OCI-LY7 (cell line): ENCODE data around the gene ASB10. TPM values are rescaled to one million over a fixed set of nuclear protein-coding genes. Genes with fewer than 3 reads are reported as not detected.

ENCODE experiments used
- BruUV-seq: library from RNA; stranded (reverse); fragments of 400-500 nt; replicated peaks from 2 replicates; lab custom pipeline; 2021; lab: Mats Ljungman, UMichigan
- CTCF ChIA-PET: fragments of 300-600 bp; sonication (Branson Sonifier 250); formaldehyde crosslinking; loops from one replicate; lab custom pipeline; 2022; ENCODE audit warnings: antibody characterized with exemption; ENCODE audit not compliant: unreplicated experiment; lab: Charles Lee
- POLR2A ChIA-PET: fragments of 300-600 bp; sonication (Branson Sonifier 250); formaldehyde crosslinking; loops from one replicate; lab custom pipeline; 2022; ENCODE audit warnings: antibody characterized with exemption; lab: Charles Lee
- DNase-seq: peaks from one replicate; pipeline ENCODE4 v3.0.0-alpha.2; 2015; ENCODE audit warnings: low spot score
- H2AFZ ChIP-seq: fragments of 200-600 bp; sonication (generic), shearing (Covaris generic); 2 replicates; pipeline ENCODE4 v1.6.1; 2014; ENCODE audit warnings: mild to moderate bottlenecking, antibody characterized with exemption, low read length, moderate library complexity
- H3K27ac ChIP-seq: fragments of 200-600 bp; sonication (generic); 2 replicates; pipeline ENCODE4 v1.5.1; 2014; ENCODE audit warnings: mixed run types, low read depth, mild to moderate bottlenecking, moderate library complexity, low read length, inconsistent platforms; ENCODE audit not compliant: poor library complexity, severe bottlenecking
- H3K36me3 ChIP-seq: fragments of 200-600 bp; sonication (generic); 2 replicates; pipeline ENCODE4 v1.6.1; 2014; ENCODE audit warnings: mild to moderate bottlenecking, antibody characterized with exemption, low read length, moderate library complexity, mixed read lengths; ENCODE audit not compliant: insufficient read depth
- H3K4me1 ChIP-seq: fragments of 200-600 bp; sonication (generic); 2 replicates; pipeline ENCODE4 v1.5.1; 2014; ENCODE audit warnings: mild to moderate bottlenecking, low read length; ENCODE audit not compliant: insufficient read depth, poor library complexity, severe bottlenecking
- H3K4me2 ChIP-seq: fragments of 200-600 bp; sonication (generic); 2 replicates; pipeline ENCODE4 v1.6.1; 2014; ENCODE audit warnings: mild to moderate bottlenecking, low read length
- H3K4me3 ChIP-seq: fragments of 200-600 bp; sonication (generic); 2 replicates; pipeline ENCODE4 v1.5.1; 2014; ENCODE audit warnings: mild to moderate bottlenecking, low read depth, low read length; ENCODE audit not compliant: poor library complexity, severe bottlenecking
- H3K79me2 ChIP-seq: fragments of 200-600 bp; sonication (generic); 2 replicates; pipeline ENCODE4 v1.6.1; 2016; ENCODE audit warnings: low read depth, mild to moderate bottlenecking, low read length, moderate library complexity, mixed read lengths; ENCODE audit not compliant: insufficient read depth
- H3K9me2 ChIP-seq: fragments of 200-600 bp; sonication (generic); 2 replicates; pipeline ENCODE4 v1.6.1; 2016; ENCODE audit warnings: mild to moderate bottlenecking, low read length, mixed read lengths; ENCODE audit not compliant: insufficient read depth
- H3K9me3 ChIP-seq: fragments of 200-600 bp; sonication (generic); 2 replicates; pipeline ENCODE4 v1.6.1; 2014; ENCODE audit warnings: mild to moderate bottlenecking, mixed run types, low read length, mixed read lengths
- H4K20me1 ChIP-seq: fragments of 200-600 bp; sonication (generic); 2 replicates; pipeline ENCODE4 v1.6.1; 2014; ENCODE audit warnings: mild to moderate bottlenecking, antibody characterized with exemption, low read length, moderate library complexity, mixed read lengths; ENCODE audit not compliant: insufficient read depth
- EZH2phosphoT487 ChIP-seq: fragments of 200-600 bp; sonication (generic); IDR thresholded peaks from 2 replicates; pipeline ENCODE4 v1.6.1; 2018; ENCODE audit warnings: low read depth, borderline replicate concordance, mild to moderate bottlenecking, mixed run types, antibody characterized with exemption, low read length, moderate library complexity, mixed read lengths
- intact Hi-C: fragments of 100-400 bp; cut with micrococcal nuclease; formaldehyde crosslinking; loops from one replicate; pipeline ENCODE4 v1.10.0; 2022; ENCODE audit not compliant: unreplicated experiment
- total RNA-seq, 2 experiments: library from RNA; depleted of rRNA in 1 of 2; stranded (reverse); fragments of >200 nt in 1 of 2; shearing (Covaris generic) in 1 of 2; gene quantifications; 2 replicates each; pipeline ENCODE4 v1.2.3, GENCODE V29; 2014 to 2022
- TF ChIP-seq, protein P1 (sequence below): fragments of 200-600 bp; sonication (generic); conservative IDR thresholded peaks from 2 replicates; pipeline ENCODE4 v1.5.1; 2014; ENCODE audit warnings: mild to moderate bottlenecking, antibody characterized with exemption, low read length, moderate library complexity, mixed read lengths

The ASB10 gene
- total RNA-seq, 2 experiments from 2014 or later, result not detected

DNA sequence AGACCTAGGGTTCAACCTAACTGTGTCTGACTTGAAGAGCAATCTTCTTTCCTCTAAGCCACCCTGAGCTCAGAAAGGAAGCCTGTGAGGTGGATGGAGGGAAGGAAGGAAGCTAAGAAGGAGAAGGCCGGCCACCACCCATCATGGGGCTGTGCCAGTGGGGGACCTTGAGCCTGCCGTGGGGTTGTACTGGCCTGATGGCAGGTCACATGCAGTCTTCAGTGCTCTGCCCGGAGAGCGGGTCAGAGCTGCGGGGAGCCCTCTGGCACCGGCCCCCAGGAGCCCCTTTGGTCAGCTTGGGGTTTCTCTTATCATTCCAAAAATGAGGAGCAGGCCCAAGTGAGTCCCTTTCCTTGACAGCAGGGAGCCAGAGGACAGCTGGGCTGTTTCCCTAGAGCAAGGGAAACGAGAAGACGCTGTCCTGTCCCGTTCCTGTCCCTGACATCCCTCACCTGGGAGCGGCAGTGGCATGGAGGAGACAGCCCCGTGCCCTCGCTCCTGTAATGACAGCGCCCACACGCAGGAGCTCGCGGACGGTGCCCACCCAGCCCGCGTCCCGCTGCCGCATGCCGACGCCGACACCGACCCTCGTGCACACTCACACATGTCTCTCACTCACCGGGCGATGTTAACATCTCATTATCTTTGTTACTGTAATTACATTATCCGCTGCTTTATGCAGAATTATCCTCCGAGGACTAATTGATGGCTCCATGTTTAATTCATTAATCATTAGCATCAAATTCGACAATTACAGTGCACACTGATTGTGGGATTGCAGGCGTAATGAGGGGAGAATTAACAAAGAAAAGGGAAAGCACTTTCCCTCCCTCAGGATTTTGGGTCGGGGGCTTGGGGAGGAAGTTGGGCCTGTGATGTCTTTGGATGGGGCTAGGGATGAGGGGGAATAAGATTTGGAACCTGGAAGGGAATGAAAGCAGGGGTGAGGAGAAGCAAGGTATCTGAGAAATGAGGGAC is 50.9 kb downstream of the ASB10 start:
- Histone ChIP-seq H3K4me1 (no peaks in the 10 kb centered on the region), H3K27ac (no peak overlapping the region), H3K36me3 (no peaks in the 10 kb centered on the region), H3K4me2 (no peak overlapping the region), H3K9me3 (no peaks in the 10 kb centered on the region), H3K9me2 (no peaks in the 10 kb centered on the region), H3K79me2 (no peaks in the 10 kb centered on the region), H2AFZ (no peak overlapping the region), H3K4me3 (no peak overlapping the region), H4K20me1 (no peaks in the 10 kb centered on the region)
- CTCF ChIA-PET, result no interaction called here
- no peak for DNase-seq
- TF ChIP-seq, protein P1, sequence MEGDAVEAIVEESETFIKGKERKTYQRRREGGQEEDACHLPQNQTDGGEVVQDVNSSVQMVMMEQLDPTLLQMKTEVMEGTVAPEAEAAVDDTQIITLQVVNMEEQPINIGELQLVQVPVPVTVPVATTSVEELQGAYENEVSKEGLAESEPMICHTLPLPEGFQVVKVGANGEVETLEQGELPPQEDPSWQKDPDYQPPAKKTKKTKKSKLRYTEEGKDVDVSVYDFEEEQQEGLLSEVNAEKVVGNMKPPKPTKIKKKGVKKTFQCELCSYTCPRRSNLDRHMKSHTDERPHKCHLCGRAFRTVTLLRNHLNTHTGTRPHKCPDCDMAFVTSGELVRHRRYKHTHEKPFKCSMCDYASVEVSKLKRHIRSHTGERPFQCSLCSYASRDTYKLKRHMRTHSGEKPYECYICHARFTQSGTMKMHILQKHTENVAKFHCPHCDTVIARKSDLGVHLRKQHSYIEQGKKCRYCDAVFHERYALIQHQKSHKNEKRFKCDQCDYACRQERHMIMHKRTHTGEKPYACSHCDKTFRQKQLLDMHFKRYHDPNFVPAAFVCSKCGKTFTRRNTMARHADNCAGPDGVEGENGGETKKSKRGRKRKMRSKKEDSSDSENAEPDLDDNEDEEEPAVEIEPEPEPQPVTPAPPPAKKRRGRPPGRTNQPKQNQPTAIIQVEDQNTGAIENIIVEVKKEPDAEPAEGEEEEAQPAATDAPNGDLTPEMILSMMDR, result no peak
- no peak for TF ChIP-seq EZH2phosphoT487
- intact Hi-C loops, result no loop called here
- POLR2A ChIA-PET, result interaction anchor here (0.5 kb wide), 1 partner anchor 41 kb away, joined by 3 read pairs; no protein-coding TSS in a partner anchor
- no TSS peak for BruUV-seq

DNA sequence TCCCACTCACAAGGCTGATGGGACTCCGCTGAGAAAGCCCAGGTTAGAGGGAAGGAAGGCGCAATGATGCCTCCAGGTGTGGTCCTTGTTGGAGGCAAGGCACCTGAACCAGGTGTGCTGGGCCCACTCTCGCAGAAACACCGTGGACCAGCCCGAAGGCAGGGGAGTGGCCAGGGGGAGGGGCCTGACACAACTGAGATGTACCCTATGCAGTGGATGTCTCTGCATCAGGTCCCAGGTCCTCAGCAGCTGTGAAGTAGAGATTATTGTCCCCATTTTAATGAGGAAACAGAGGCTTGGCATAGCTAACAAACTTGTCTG is 51.6 kb downstream of the ASB10 start:
- Histone ChIP-seq H3K79me2 (no peaks in the 10 kb centered on the region), H4K20me1 (no peaks in the 10 kb centered on the region), H3K9me2 (no peaks in the 10 kb centered on the region), H3K27ac (no peak overlapping the region), H3K4me2 (no peak overlapping the region), H3K4me1 (no peaks in the 10 kb centered on the region), H3K36me3 (no peaks in the 10 kb centered on the region), H2AFZ (no peak overlapping the region), H3K9me3 (no peaks in the 10 kb centered on the region), H3K4me3 (no peak overlapping the region)
- ChIA-PET POLR2A (no interaction called here), CTCF (no interaction called here)
- TF ChIP-seq EZH2phosphoT487, result no peak
- TF ChIP-seq, protein P1, result no peak
- no peak for DNase-seq
- intact Hi-C loops, result no loop called here
- BruUV-seq, result no TSS peak
